GM19099 (cell line): ENCODE measurements around the gene PLPPR2.
A peak's percentile ranks its signal among the peaks of the same experiment; 100 is the strongest.

Experiments
- POLR2A ChIP-seq: IDR thresholded peaks from 3 replicates; pipeline ENCODE4 v1.6.1; 2011; ENCODE audit warnings: low read depth; ENCODE audit not compliant: insufficient read length; ENCODE audit errors: extremely low read depth

Gene PLPPR2

GRCh38 chr19:11378319-11379189 is 23.3 kb downstream of the PLPPR2 start:
- TF ChIP-seq POLR2A, result no peak

- TF ChIP-seq POLR2A, result no peak
Measured at GRCh38 chr19:11379857-11380350, 24.7 kb downstream of the PLPPR2 start.

GRCh38 chr19:11380653-11381537 is 25.7 kb downstream of the PLPPR2 start:
- TF ChIP-seq POLR2A, result peak; percentile 86

GRCh38 chr19:11382898-11383705 is 27.9 kb downstream of the PLPPR2 start:
- no peak for TF ChIP-seq POLR2A

GRCh38 chr19:11383706-11384048 is 28.4 kb downstream of the PLPPR2 start:
- TF ChIP-seq POLR2A, result no peak

GRCh38 chr19:11384778-11385129 is 29.5 kb downstream of the PLPPR2 start:
- TF ChIP-seq POLR2A, result no peak

GRCh38 chr19:11387162-11388034 is 32.2 kb downstream of the PLPPR2 start:
- TF ChIP-seq POLR2A, result no peak

- no peak for TF ChIP-seq POLR2A
Measured at GRCh38 chr19:11390359-11390758, 35.1 kb downstream of the PLPPR2 start.

GRCh38 chr19:11390933-11391680 is 35.9 kb downstream of the PLPPR2 start:
- TF ChIP-seq POLR2A, result no peak

- no peak for TF ChIP-seq POLR2A
Measured at GRCh38 chr19:11397089-11397610, 41.9 kb downstream of the PLPPR2 start.

- TF ChIP-seq POLR2A, result no peak
Measured at GRCh38 chr19:11399667-11400066, 44.4 kb downstream of the PLPPR2 start.

GRCh38 chr19:11400798-11401197 is 45.6 kb downstream of the PLPPR2 start:
- TF ChIP-seq POLR2A, result no peak
